Karpas-422 (cell line): ENCODE results near the gene SLC35F1. TPM values are rescaled to one million over a fixed set of nuclear protein-coding genes. Genes with fewer than 3 reads are reported as not detected.
"Not testable (repeated sequence)": the region's sequence is repeated elsewhere in the genome, so short reads cannot be mapped to it uniquely, and the experiment has no call there.

Source experiments
- DNase-seq: peaks from one replicate; pipeline ENCODE4 v3.0.0-alpha.2; 2015
- H2AFZ ChIP-seq: fragments of 200-600 bp; sonication (generic); 2 replicates; pipeline ENCODE4 v1.6.1; 2014; ENCODE audit warnings: antibody characterized with exemption, low read length, mixed read lengths
- H3K27ac ChIP-seq: fragments of 200-600 bp; sonication (generic); 2 replicates; pipeline ENCODE4 v1.5.1; 2014; ENCODE audit warnings: mild to moderate bottlenecking, low read length, moderate library complexity
- H3K27me3 ChIP-seq: fragments of 200-600 bp; sonication (generic); 2 replicates; pipeline ENCODE4 v1.6.1; 2014; ENCODE audit warnings: low read length, mixed read lengths
- H3K36me3 ChIP-seq: fragments of 200-600 bp; sonication (generic); 2 replicates; pipeline ENCODE4 v1.6.1; 2014; ENCODE audit warnings: low read length, mixed read lengths; ENCODE audit not compliant: insufficient read depth
- H3K4me1 ChIP-seq: fragments of 200-600 bp; sonication (generic); 2 replicates; pipeline ENCODE4 v1.6.1; 2014; ENCODE audit warnings: mild to moderate bottlenecking, low read length, mixed read lengths
- H3K4me2 ChIP-seq: fragments of 200-600 bp; sonication (generic); 2 replicates; pipeline ENCODE4 v1.6.1; 2014; ENCODE audit warnings: low read length, low read depth, mild to moderate bottlenecking; ENCODE audit not compliant: poor library complexity, severe bottlenecking
- H3K4me3 ChIP-seq: fragments of 200-600 bp; sonication (generic); 2 replicates; pipeline ENCODE4 v1.5.1; 2014; ENCODE audit warnings: mild to moderate bottlenecking, antibody characterized with exemption, low read length, mixed read lengths
- H3K79me2 ChIP-seq: fragments of 200-600 bp; sonication (generic); 2 replicates; pipeline ENCODE4 v1.6.1; 2014; ENCODE audit warnings: mild to moderate bottlenecking, low read length, mixed read lengths
- H3K9ac ChIP-seq: fragments of 200-600 bp; sonication (generic); 2 replicates; pipeline ENCODE4 v1.6.0; 2014; ENCODE audit warnings: low read length
- H3K9me2 ChIP-seq: fragments of 200-600 bp; sonication (generic), shearing (Covaris generic); replicated peaks from 2 replicates; pipeline ENCODE4 v1.6.0; 2014; ENCODE audit warnings: mild to moderate bottlenecking, low read length, moderate library complexity; ENCODE audit not compliant: insufficient read depth
- H3K9me3 ChIP-seq: fragments of 300-700, 200-600 bp; sonication (generic); 2 replicates; pipeline ENCODE4 v1.6.1; 2014; ENCODE audit warnings: low read length, mixed read lengths
- H4K20me1 ChIP-seq: fragments of 200-600 bp; sonication (generic); 2 replicates; pipeline ENCODE4 v1.6.1; 2014; ENCODE audit warnings: mild to moderate bottlenecking, antibody characterized with exemption, low read length, low read depth; ENCODE audit not compliant: insufficient read depth
- total RNA-seq: library from RNA; depleted of rRNA; stranded (reverse); fragments of >200 nt; shearing (Covaris generic); gene quantifications from 2 replicates; pipeline ENCODE4 v1.2.3, GENCODE V29; 2014; ENCODE audit warnings: low replicate concordance

The SLC35F1 gene
- total RNA-seq, 1 experiment from 2014 or later: not detected

DNA sequence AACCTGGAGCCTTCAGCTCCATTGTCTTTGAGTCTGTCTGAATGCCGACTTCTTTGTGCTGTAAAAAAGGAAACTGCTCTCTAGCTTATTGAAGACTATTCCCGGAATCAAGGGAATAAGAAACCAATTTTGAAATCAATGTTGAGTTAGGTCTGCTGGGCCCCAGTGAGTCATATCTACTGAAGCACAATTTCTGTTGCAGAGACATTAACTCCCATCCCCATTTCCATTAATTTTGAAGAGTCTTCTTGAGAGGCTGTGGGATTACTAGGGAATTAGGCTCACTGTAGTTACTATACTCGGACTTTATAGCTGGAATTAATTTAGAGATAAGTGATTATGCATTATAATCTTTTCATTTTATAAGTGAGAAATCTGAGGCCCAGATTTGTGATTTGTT, 116.7 kb downstream of the SLC35F1 start:
- Histone ChIP-seq H3K79me2 (no peaks in the 10 kb centered on the region), H3K9me3 (no peaks in the 10 kb centered on the region), H3K4me1 (no peaks in the 10 kb centered on the region), H4K20me1 (no peaks in the 10 kb centered on the region), H2AFZ (no peak overlapping the region), H3K4me2 (no peak overlapping the region), H3K4me3 (no peak overlapping the region), H3K36me3 (no peaks in the 10 kb centered on the region), H3K27me3 (no peaks in the 10 kb centered on the region), H3K9me2 (no peaks in the 10 kb centered on the region), H3K9ac (no peak overlapping the region), H3K27ac (no peak overlapping the region)
- no peak for DNase-seq

DNA sequence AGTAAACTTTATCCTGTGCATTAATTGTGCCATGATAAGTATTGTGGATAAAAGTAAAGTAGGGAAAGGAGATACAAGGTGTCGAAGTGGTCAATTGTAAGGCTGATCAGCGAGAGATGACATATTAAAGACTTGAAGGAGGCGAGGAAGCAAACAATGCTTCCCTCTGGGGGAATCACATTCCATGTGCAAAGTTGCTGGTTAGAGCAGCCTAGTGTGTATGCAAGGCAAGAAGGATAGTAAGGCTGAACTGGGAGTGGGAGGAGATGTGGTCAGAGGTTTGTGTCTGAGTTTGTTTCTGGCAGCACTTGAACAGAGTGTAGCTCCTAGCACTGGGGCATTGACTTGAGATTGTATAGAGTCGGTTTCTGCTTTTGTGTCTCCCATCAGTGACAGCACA, 122.9 kb downstream of the SLC35F1 start:
- Histone ChIP-seq H3K27ac (no peak overlapping the region), H3K4me1 (no peaks in the 10 kb centered on the region), H3K9me3 (no peaks in the 10 kb centered on the region), H3K9ac (no peak overlapping the region), H3K9me2 (no peaks in the 10 kb centered on the region), H3K79me2 (no peaks in the 10 kb centered on the region), H3K36me3 (no peaks in the 10 kb centered on the region), H3K4me3 (no peak overlapping the region), H3K4me2 (no peak overlapping the region), H3K27me3 (no peaks in the 10 kb centered on the region), H2AFZ (no peak overlapping the region), H4K20me1 (no peaks in the 10 kb centered on the region)
- DNase-seq: no peak

DNA sequence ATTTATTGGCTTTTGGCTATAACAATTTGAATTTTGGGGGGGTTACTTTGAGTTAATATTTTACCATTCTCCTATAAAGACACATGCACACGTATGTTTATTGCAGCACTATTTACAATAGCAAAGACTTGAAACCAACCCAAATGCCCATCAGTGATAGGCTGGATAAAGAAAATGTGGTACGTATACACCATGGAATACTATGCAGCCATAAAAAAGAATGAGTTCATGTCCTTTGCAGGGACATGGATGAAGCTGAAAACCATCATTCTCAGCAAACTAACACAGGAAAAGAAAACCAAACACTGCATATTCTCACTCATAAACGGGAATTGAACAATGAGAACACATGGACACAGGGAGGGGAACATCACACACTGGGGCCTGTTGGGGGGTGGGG, 130.4 kb downstream of the SLC35F1 start:
- not testable (repeated sequence) for H3K4me3 ChIP-seq, H3K79me2 ChIP-seq, DNase-seq, H3K4me1 ChIP-seq, H4K20me1 ChIP-seq, H3K27ac ChIP-seq, H3K4me2 ChIP-seq, H3K9me3 ChIP-seq, H2AFZ ChIP-seq, H3K9ac ChIP-seq, H3K36me3 ChIP-seq, H3K9me2 ChIP-seq, H3K27me3 ChIP-seq

DNA sequence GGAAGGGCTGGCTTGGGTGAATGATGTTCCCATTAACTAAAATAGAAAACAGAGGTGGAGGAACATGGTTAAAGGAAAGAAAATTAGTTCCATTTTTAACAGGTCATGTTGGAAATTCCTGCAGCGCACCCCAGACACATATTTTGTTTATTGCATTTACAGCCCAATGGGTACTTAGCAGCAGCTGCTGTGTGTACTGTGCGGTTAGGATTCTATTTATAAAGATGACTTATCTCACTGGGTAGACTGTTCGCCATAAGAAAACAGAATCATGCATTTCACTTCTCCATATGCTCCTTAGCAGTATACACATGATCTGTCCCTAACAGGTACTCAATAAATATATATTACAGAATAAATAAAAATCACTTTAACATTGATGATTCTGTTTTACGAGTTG, 135.8 kb downstream of the SLC35F1 start:
- H2AFZ ChIP-seq: no peak overlapping the region
- no peaks in the 10 kb centered on the region for H4K20me1 ChIP-seq
- DNase-seq: no peak
- no peaks in the 10 kb centered on the region for H3K36me3 ChIP-seq
- no peaks in the 10 kb centered on the region for H3K27me3 ChIP-seq
- H3K9me3 ChIP-seq: no peaks in the 10 kb centered on the region
- no peak overlapping the region for H3K27ac ChIP-seq
- H3K4me2 ChIP-seq: no peak overlapping the region
- no peaks in the 10 kb centered on the region for H3K4me1 ChIP-seq
- no peak overlapping the region for H3K4me3 ChIP-seq
- no peaks in the 10 kb centered on the region for H3K9me2 ChIP-seq
- H3K79me2 ChIP-seq: no peaks in the 10 kb centered on the region
- H3K9ac ChIP-seq: no peak overlapping the region

DNA sequence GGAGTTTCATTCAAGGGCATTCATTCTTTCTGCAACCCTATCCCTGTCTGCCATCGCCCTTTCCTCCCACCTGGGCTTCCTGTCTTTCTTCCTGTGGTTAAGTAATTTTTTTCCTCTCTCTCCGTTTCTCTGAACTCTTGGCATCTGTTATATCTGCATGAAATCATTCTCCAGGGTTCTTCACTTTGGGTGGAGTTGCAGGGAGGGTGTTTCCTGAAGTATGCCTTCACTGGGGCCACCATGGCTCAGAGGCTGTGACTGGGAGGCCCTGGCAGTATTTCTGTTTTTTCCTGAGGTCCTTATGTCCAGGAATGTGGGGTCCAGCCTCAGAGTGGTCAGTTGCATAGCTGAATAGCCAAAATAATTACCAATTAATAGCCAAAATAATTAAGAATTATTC, 137.2 kb downstream of the SLC35F1 start:
- H2AFZ ChIP-seq: no peak overlapping the region

DNA sequence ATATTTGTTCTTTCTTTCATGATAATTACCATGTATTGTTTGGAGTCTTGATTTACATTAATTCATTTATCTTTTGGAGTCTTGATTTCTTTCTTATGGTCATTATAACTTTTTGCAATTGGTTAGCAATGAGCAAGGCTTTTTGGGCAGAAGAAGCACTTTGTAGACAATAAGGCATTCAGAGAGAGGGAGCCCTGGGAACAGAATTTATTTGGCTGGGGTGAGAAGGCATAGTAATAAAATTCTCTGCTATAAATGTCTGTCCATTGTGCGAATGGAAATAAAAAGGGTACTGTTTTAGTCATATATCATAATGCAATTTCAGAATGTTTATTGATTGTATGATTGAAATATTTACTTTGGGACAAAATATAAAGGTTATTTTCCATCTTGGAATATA, 147.0 kb downstream of the SLC35F1 start:
- Histone ChIP-seq H2AFZ (no peak overlapping the region), H3K9ac (no peak overlapping the region), H3K4me2 (no peak overlapping the region), H4K20me1 (no peaks in the 10 kb centered on the region), H3K9me3 (no peaks in the 10 kb centered on the region), H3K4me3 (no peak overlapping the region), H3K79me2 (no peaks in the 10 kb centered on the region), H3K4me1 (no peaks in the 10 kb centered on the region), H3K9me2 (no peaks in the 10 kb centered on the region), H3K27ac (no peak overlapping the region), H3K36me3 (no peaks in the 10 kb centered on the region), H3K27me3 (no peaks in the 10 kb centered on the region)
- no peak for DNase-seq

More for the DNA sequence above, 137.2 kb downstream of the SLC35F1 start:
- H3K79me2 ChIP-seq: no peaks in the 10 kb centered on the region
- no peak for DNase-seq
- no peak overlapping the region for H3K4me3 ChIP-seq
- H3K4me2 ChIP-seq: no peak overlapping the region
- H3K36me3 ChIP-seq: no peaks in the 10 kb centered on the region
- no peaks in the 10 kb centered on the region for H3K27me3 ChIP-seq
- H4K20me1 ChIP-seq: no peaks in the 10 kb centered on the region
- H3K9me2 ChIP-seq: no peaks in the 10 kb centered on the region
- no peaks in the 10 kb centered on the region for H3K9me3 ChIP-seq
- H3K9ac ChIP-seq: no peak overlapping the region
- H3K27ac ChIP-seq: no peak overlapping the region
- H3K4me1 ChIP-seq: no peaks in the 10 kb centered on the region

DNA sequence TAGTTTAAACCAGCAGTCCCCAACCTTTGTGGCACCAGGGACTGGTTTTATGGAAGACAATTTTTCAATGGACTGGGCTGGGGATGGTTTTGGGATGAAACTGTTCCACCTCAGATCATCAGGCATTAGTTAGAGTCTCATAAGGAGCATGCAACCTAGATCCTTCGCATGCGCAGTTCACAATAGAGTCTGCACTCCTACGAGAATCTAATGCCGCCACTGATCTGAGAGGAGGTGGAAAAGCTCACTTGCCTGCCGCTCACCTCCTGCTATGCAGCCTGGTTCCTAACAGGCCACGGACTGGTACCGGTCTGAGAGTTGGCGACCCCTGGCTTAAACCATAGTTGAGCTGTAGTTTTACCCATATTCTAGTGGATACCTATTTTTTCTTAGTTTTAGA, 154.6 kb downstream of the SLC35F1 start:
- no peak overlapping the region for H3K9ac ChIP-seq
- H3K4me3 ChIP-seq: no peak overlapping the region
- DNase-seq: no peak
- no peak overlapping the region for H2AFZ ChIP-seq
- H3K9me3 ChIP-seq: no peaks in the 10 kb centered on the region
- no peaks in the 10 kb centered on the region for H3K79me2 ChIP-seq
- H3K27me3 ChIP-seq: no peaks in the 10 kb centered on the region
- H4K20me1 ChIP-seq: no peaks in the 10 kb centered on the region
- no peaks in the 10 kb centered on the region for H3K36me3 ChIP-seq
- no peak overlapping the region for H3K27ac ChIP-seq
- H3K9me2 ChIP-seq: no peaks in the 10 kb centered on the region
- H3K4me1 ChIP-seq: no peaks in the 10 kb centered on the region
- H3K4me2 ChIP-seq: no peak overlapping the region

DNA sequence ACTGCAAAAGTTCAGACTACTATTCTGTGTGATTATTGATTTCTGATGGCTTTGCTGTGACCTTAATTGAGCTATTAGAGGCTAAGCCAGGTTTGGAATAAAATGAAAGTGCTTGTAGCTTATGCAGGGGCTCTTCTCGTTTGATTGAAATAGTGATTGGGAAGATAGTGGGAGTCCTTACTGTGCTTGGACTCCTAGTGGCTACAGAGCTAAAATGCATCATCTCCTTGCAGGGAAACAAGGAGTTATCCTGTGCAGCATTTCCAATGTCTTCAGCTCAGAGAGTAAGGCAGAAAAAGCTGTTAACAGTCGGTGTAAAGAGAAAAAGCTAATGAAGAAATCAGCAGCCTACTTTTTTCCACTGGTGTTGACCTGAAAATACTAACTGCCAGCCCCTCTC, 173.5 kb downstream of the SLC35F1 start:
- Histone ChIP-seq H3K36me3 (no peaks in the 10 kb centered on the region), H3K4me3 (no peak overlapping the region), H3K79me2 (no peaks in the 10 kb centered on the region), H3K9ac (no peak overlapping the region), H3K9me2 (no peaks in the 10 kb centered on the region), H2AFZ (no peak overlapping the region), H4K20me1 (no peaks in the 10 kb centered on the region), H3K27me3 (no peaks in the 10 kb centered on the region), H3K27ac (no peak overlapping the region), H3K4me2 (no peak overlapping the region), H3K4me1 (no peaks in the 10 kb centered on the region), H3K9me3 (no peaks in the 10 kb centered on the region)
- DNase-seq: no peak

DNA sequence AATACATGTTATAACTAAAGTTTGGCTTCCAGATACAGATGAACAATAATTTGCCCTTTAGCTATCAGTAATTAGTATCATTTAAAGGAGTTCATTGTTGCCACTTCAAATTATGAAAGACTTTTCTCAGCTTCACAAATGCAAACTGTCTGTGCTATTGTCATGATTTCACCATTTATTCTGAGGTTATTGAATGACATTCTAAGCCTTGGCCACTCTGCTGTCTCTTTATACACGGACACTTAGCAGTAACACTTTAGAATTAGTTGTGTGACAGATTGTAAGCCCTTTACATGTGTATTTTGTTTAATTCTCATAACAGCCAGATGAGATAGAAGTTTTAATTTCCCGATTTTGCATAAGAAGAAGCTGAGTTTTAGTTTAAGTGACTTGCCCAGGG, 176.6 kb downstream of the SLC35F1 start:
- Histone ChIP-seq H3K27ac (no peak overlapping the region), H2AFZ (no peak overlapping the region)
- DNase-seq: no peak

More for the DNA sequence above, 176.6 kb downstream of the SLC35F1 start:
- no peaks in the 10 kb centered on the region for H3K9me3 ChIP-seq
- H3K27me3 ChIP-seq: no peaks in the 10 kb centered on the region
- no peaks in the 10 kb centered on the region for H3K9me2 ChIP-seq
- H3K9ac ChIP-seq: no peak overlapping the region
- H3K4me1 ChIP-seq: no peaks in the 10 kb centered on the region
- H4K20me1 ChIP-seq: no peaks in the 10 kb centered on the region
- H3K79me2 ChIP-seq: no peaks in the 10 kb centered on the region
- no peaks in the 10 kb centered on the region for H3K36me3 ChIP-seq
- no peak overlapping the region for H3K4me2 ChIP-seq
- no peak overlapping the region for H3K4me3 ChIP-seq
